K562 (cell line): ENCODE data around the gene SRPK3. TPM values are rescaled to one million over a fixed set of nuclear protein-coding genes. Genes with fewer than 3 reads are reported as not detected.

Experiments
- ATAC-seq: fragments of 200-7000 bp; cut with Tn5 transposase; 3 replicates; pipeline ENCODE4 v1.9.1; 2020; ENCODE audit warnings: moderate library complexity
- BruUV-seq: library from RNA; stranded (reverse); fragments of 400-500 nt; replicated peaks from 2 replicates; lab custom pipeline; 2021; lab: Mats Ljungman, UMichigan
- CTCF ChIA-PET: fragments of 300-600 bp; formaldehyde crosslinking; extraction: SDS; loops from one replicate; lab custom pipeline; 2021; ENCODE audit warnings: low intra/inter-chr PET ratio; lab: Yijun Ruan, JAX
- POLR2A ChIA-PET: fragments of 300-600, 350-650 bp; sonication (Branson Sonifier 250); formaldehyde crosslinking; extraction: SDS; loops from one replicate; lab custom pipeline; 2021; ENCODE audit warnings: antibody characterized with exemption, inconsistent platforms; lab: Yijun Ruan, JAX
- DNase-seq, 4 experiments: peaks; one replicate each; pipeline versions ENCODE4 v3.0.0 to v3.0.0-alpha.2; 2011 to 2018; ENCODE audit warnings: low spot score in 3 of 4, mixed read lengths in 3 of 4; ENCODE audit errors: extremely low read depth in 1 of 4
- FAIRE-seq: peaks from 2 replicates; lab custom pipeline; 2011; peaks lifted over from hg19 to GRCh38; lab: Jason Lieb, UNC
- H2AFZ ChIP-seq: 2 replicates; pipeline ENCODE4 v1.6.0; 2011; ENCODE audit warnings: low read depth, low read length, control low read depth, inconsistent platforms
- H3K27ac ChIP-seq: fragments of 200-600 bp; 3 replicates; pipeline ENCODE4 v1.8.0; 2011; ENCODE audit warnings: low read depth, mild to moderate bottlenecking, control low read depth, inconsistent platforms, low read length, moderate library complexity, mixed read lengths; ENCODE audit errors: extremely low read depth
- H3K27me3 ChIP-seq, 2 experiments: fragments of 300-600 bp in 1 of 2; 2 replicates in 1 of 2; 3 replicates in 1 of 2; pipeline versions ENCODE4 v1.6.0 to v1.8.0; 2011; ENCODE audit warnings: inconsistent platforms in 2 of 2, low read length in 2 of 2, mild to moderate bottlenecking in 1 of 2, mixed read lengths in 1 of 2, moderate library complexity in 1 of 2; ENCODE audit not compliant: control insufficient read depth in 2 of 2, insufficient read depth in 2 of 2
- H3K36me3 ChIP-seq: fragments of 300-600 bp; 3 replicates; pipeline ENCODE4 v1.8.0; 2011; ENCODE audit warnings: mild to moderate bottlenecking, low read length, inconsistent platforms; ENCODE audit not compliant: control insufficient read depth, insufficient read depth
- H3K4me1 ChIP-seq, 2 experiments: fragments of 200-600 bp in 1 of 2; replicated peaks in 1 of 2; 2 replicates in 1 of 2; 3 replicates in 1 of 2; pipeline versions ENCODE4 v1.5.1 to v1.8.0; 2011; ENCODE audit warnings: inconsistent platforms in 2 of 2, low read length in 2 of 2, mild to moderate bottlenecking in 1 of 2, mixed read lengths in 1 of 2, moderate library complexity in 1 of 2; ENCODE audit not compliant: control insufficient read depth in 2 of 2, insufficient read depth in 2 of 2
- H3K4me2 ChIP-seq: 2 replicates; pipeline ENCODE4 v1.6.1; 2011; ENCODE audit warnings: low read length, control low read depth, inconsistent platforms, mixed read lengths; ENCODE audit not compliant: insufficient read depth
- H3K4me3 ChIP-seq: fragments of 200-600 bp; sonication (generic), shearing (Covaris generic); 2 replicates; pipeline ENCODE4 v1.5.1; 2016; ENCODE audit warnings: control low read depth, inconsistent platforms
- H3K79me2 ChIP-seq: fragments of 200-600 bp; 3 replicates; pipeline ENCODE4 v1.8.0; 2011; ENCODE audit warnings: low read length, inconsistent platforms; ENCODE audit not compliant: control insufficient read depth, insufficient read depth
- H3K9ac ChIP-seq, 2 experiments: 2 replicates each; pipeline versions ENCODE4 v1.6.0 to v1.6.1; 2011; ENCODE audit warnings: low read depth in 2 of 2, low read length in 2 of 2, control low read depth in 1 of 2, inconsistent platforms in 1 of 2, mild to moderate bottlenecking in 1 of 2, mixed read lengths in 1 of 2; ENCODE audit not compliant: insufficient read depth in 1 of 2
- H3K9me1 ChIP-seq: one replicate; pipeline ENCODE4 v1.6.0; 2011; ENCODE audit warnings: inconsistent platforms, mild to moderate bottlenecking, low read length, moderate library complexity; ENCODE audit not compliant: control insufficient read depth, insufficient read depth
- H3K9me3 ChIP-seq: replicated peaks from 2 replicates; pipeline ENCODE4 v1.5.1; 2011; ENCODE audit warnings: low read depth, low read length, inconsistent platforms; ENCODE audit not compliant: control insufficient read depth, insufficient read depth
- H4K20me1 ChIP-seq: replicated peaks from 2 replicates; pipeline ENCODE4 v1.6.1; 2011; ENCODE audit warnings: low read length, inconsistent platforms, mixed read lengths; ENCODE audit not compliant: control insufficient read depth, insufficient read depth
- CCAR2 ChIP-seq: fragments of 200-400 bp; formaldehyde crosslinking; IDR thresholded peaks from 2 replicates; pipeline ENCODE4 v1.6.1; 2017; ENCODE audit warnings: mild to moderate bottlenecking, low read depth, low read length
- CREBBP ChIP-seq: IDR thresholded peaks from one replicate; pipeline ENCODE4 v1.6.1; 2012; ENCODE audit warnings: low read depth, mild to moderate bottlenecking, control low read depth, inconsistent platforms, low read length
- E2F8 ChIP-seq: fragments of 450-650 bp; IDR thresholded peaks from 2 replicates; pipeline ENCODE4 v1.7.1; 2018; ENCODE audit warnings: mild to moderate bottlenecking, low read depth; ENCODE audit not compliant: partially characterized antibody
- FOXM1 ChIP-seq, 2 experiments: fragments of 450-650 bp in 1 of 2; sonication (generic) in 1 of 2; formaldehyde crosslinking in 1 of 2; IDR thresholded peaks; 2 replicates each; pipeline versions ENCODE4 v1.6.1 to v1.9.0; 2017 to 2022; ENCODE audit warnings: low read depth in 2 of 2, mild to moderate bottlenecking in 2 of 2, missing genetic modification reagents in 1 of 2, moderate library complexity in 1 of 2
- GTF3C2 ChIP-seq: IDR thresholded peaks from 3 replicates; pipeline ENCODE4 v1.6.1; 2011; ENCODE audit warnings: borderline replicate concordance, mild to moderate bottlenecking, moderate library complexity; ENCODE audit not compliant: insufficient read length; ENCODE audit errors: extremely low read depth
- HMGN3 ChIP-seq: IDR thresholded peaks from 2 replicates; pipeline ENCODE4 v1.6.1; 2011; ENCODE audit warnings: borderline replicate concordance, low read depth, mild to moderate bottlenecking, mixed read lengths, low read length; ENCODE audit not compliant: insufficient read length; ENCODE audit errors: extremely low read depth
- ILK ChIP-seq: fragments of 450-650 bp; IDR thresholded peaks from 2 replicates; pipeline ENCODE4 v1.6.1; 2016; ENCODE audit warnings: missing genetic modification characterization, low read depth, mild to moderate bottlenecking, missing compliant biosample characterization, moderate library complexity, borderline replicate concordance
- MCM5 ChIP-seq: fragments of 450-650 bp; IDR thresholded peaks from 2 replicates; pipeline ENCODE4 v1.6.1; 2016; ENCODE audit warnings: low read depth
- RBM25 ChIP-seq: fragments of 200-400 bp; formaldehyde crosslinking; IDR thresholded peaks from 2 replicates; pipeline ENCODE4 v1.6.1; 2018; ENCODE audit warnings: low read length, low read depth, moderate library complexity; ENCODE audit not compliant: severe bottlenecking
- RBM34 ChIP-seq: fragments of 200-400 bp; formaldehyde crosslinking; IDR thresholded peaks from 2 replicates; pipeline ENCODE4 v1.6.1; 2018; ENCODE audit warnings: low read length, borderline replicate concordance; ENCODE audit not compliant: insufficient read depth
- RFX1 ChIP-seq: fragments of 450-650 bp; IDR thresholded peaks from 2 replicates; pipeline ENCODE4 v1.6.1; 2016; ENCODE audit warnings: mild to moderate bottlenecking, moderate library complexity
- ZSCAN32 ChIP-seq: fragments of 450-650 bp; formaldehyde crosslinking; IDR thresholded peaks from 2 replicates; pipeline ENCODE4 v1.4.0; 2020; ENCODE audit warnings: mild to moderate bottlenecking, moderate library complexity
- WGBS: fragments of 100-300 bp; shearing (Covaris generic); methylation state at CpG from one replicate; pipeline ENCODE4 v1.1.6; 2016; ENCODE audit warnings: low coverage, mixed read lengths; ENCODE audit not compliant: insufficient coverage; ENCODE audit errors: missing lambda C conversion rate; 5-methylcytosine and 5-hydroxymethylcytosine counted together
- in situ Hi-C: fragments of 300-500 bp; cut with MboI; formaldehyde crosslinking; loops from 4 replicates; pipeline ENCODE4 v1.15.0; 2018; ENCODE audit warnings: inconsistent platforms, mixed read lengths
- intact Hi-C: fragments of 100-400 bp; cut with micrococcal nuclease; formaldehyde crosslinking; loops from 2 replicates; pipeline ENCODE4 v1.14.2; 2022
- polyA plus RNA-seq, 8 experiments: library from polyadenylated mRNA; depleted of rRNA in 4 of 8; stranded (reverse) in 5 of 8; unstranded in 3 of 8; fragments of >200 nt; fragmentation: Nextera tagmentation in 2 of 8; fragmentation: Illumina TruSeq in 1 of 8; extraction: Ambion mirVana in 2 of 8; extraction: Trizol in 1 of 8; gene quantifications; 2 replicates each; pipeline versions ENCODE4 v1.2.1 to v1.2.3, GENCODE V29; 2011 to 2014; ENCODE audit warnings: inconsistent platforms in 1 of 8, missing spikeins in 1 of 8
- total RNA-seq, 7 experiments: library from RNA; depleted of rRNA in 6 of 7; stranded (reverse); fragments of >200 nt in 6 of 7; fragmentation: Illumina TruSeq in 2 of 7; extraction: Trizol in 2 of 7; gene quantifications; 2 replicates each; pipeline versions ENCODE4 v1.2.1 to v1.2.3, GENCODE V29; 2011 to 2021; ENCODE audit warnings: low replicate concordance in 1 of 7

The SRPK3 gene
- total and polyA plus RNA-seq, 9 of the 15 experiments (the other 6 are each of a cell fraction or from before 2014, with no cell fraction given) = 0.01 to 0.09 (median 0.04) TPM; not detected in 2

GRCh38 chrX:153827903-153828302, 47.1 kb downstream of the SRPK3 start:
- BruUV-seq = no TSS peak
- no peak overlapping the region for H3K9ac ChIP-seq
- POLR2A ChIA-PET = no interaction called here
- no peak overlapping the region for H2AFZ ChIP-seq
- TF ChIP-seq FOXM1 (IDR thresholded peaks at IDR 0.05; ENCODE audit: low read depth) (no peak), FOXM1 (CRISPR knock-in tag; IDR thresholded peaks at IDR 0.05; ENCODE audit: low read depth) (no peak), RFX1 (no peak), ZSCAN32 (CRISPR knock-in tag) (no peak), GTF3C2 (no peak), MCM5 (no peak), CCAR2 (no peak), CREBBP (no peak), E2F8 (no peak), RBM25 (no peak), RBM34 (no peak), HMGN3 (no peak), ILK (tag) (no peak)
- TF ChIP-seq, all 486 proteins: peak for 0
- no peak for ATAC-seq
- H3K9me1 ChIP-seq = no peaks in the 10 kb centered on the region
- CTCF ChIA-PET = no interaction called here
- H3K27ac ChIP-seq = no peak overlapping the region
- 0 out of 2 replicates have a peak, but pooled peaks cover 3% of the 10 kb centered on the region for H4K20me1 ChIP-seq
- no peak overlapping the region for H3K4me3 ChIP-seq
- in situ Hi-C loops = no loop called here
- H3K27me3 ChIP-seq = peaks cover 25 to 66% of the 10 kb centered on the region in 2 experiments; a peak in 4 of 5 replicates
- intact Hi-C loops = no loop called here
- H3K79me2 ChIP-seq = no peaks in the 10 kb centered on the region
- DNase-seq = no peak
- 51% methylated on average over 4 of the region's 9 CpGs for WGBS
- H3K4me1 ChIP-seq = peaks cover 0 to 28% of the 10 kb centered on the region in 2 experiments; a peak in 2 of 5 replicates
- H3K9me3 ChIP-seq = no peaks in the 10 kb centered on the region
- H3K36me3 ChIP-seq = no peaks in the 10 kb centered on the region
- FAIRE-seq = no peak
- H3K4me2 ChIP-seq = no peak overlapping the region
